ENCODE data around the gene ZFC3H1. TPM values are rescaled to one million over a fixed set of nuclear protein-coding genes. Genes with fewer than 3 reads are reported as not detected.

ZFC3H1 gene
- total RNA-seq, 1 experiment from 2014 or later: 24.4 TPM

- no peak overlapping the region for H4K8ac ChIP-seq (replicated peaks; ENCODE audit: insufficient read length, low read depth, low read length)
- H3K56ac ChIP-seq (ENCODE audit: insufficient read length, low read depth, low read length): no peak overlapping the region
- H2BK12ac ChIP-seq (ENCODE audit: insufficient read length, low read depth, low read length): no peak overlapping the region
- Mint-ChIP-seq H3K27ac (no peak overlapping the region), H3K9me3 (no peaks in the 10 kb centered on the region), H3K36me3 (ENCODE audit: insufficient read depth in 1 of 3, low read depth in 3 of 3) (no peaks in the 10 kb centered on the region), H3K27me3 (ENCODE audit: low read depth) (no peaks in the 10 kb centered on the region), H3K4me3 (no peak overlapping the region), H3K4me1 (peaks cover 6 to 9% of the 10 kb centered on the region in 2 experiments)
- no peaks in the 10 kb centered on the region for H3K23me2 ChIP-seq (ENCODE audit: insufficient read length, low read depth, low read length, poor library complexity, severe bottlenecking)
- no peak overlapping the region for H3T11ph ChIP-seq (ENCODE audit: low read length)
- H3K23ac ChIP-seq (ENCODE audit: insufficient read length, low read depth, low read length): no peak overlapping the region
- H3K18ac ChIP-seq (ENCODE audit: insufficient read length, low read depth, low read length): no peak overlapping the region
- H3K79me1 ChIP-seq (ENCODE audit: insufficient read depth, low read depth, low read length, poor library complexity, severe bottlenecking): no peaks in the 10 kb centered on the region
- no peak overlapping the region for H3K4me2 ChIP-seq (ENCODE audit: insufficient read depth, insufficient read length, low read length)
- no peak overlapping the region for H4K91ac ChIP-seq (ENCODE audit: insufficient read length, low read depth, low read length)
- H2BK120ac ChIP-seq (ENCODE audit: low read depth, low read length, poor library complexity, severe bottlenecking): no peak overlapping the region
- no peak for TF ChIP-seq CTCF (conservative IDR thresholded peaks at IDR 0.05)
- no peak overlapping the region for H2AFZ ChIP-seq (ENCODE audit: low read length)
- WGBS (ENCODE audit: extremely low coverage, insufficient read length, low lambda C conversion rate): no CpG with 5 or more reads among the region's 5 CpGs
- no peak overlapping the region for H2AK5ac ChIP-seq (ENCODE audit: insufficient read length, low read length)
- H3K27ac ChIP-seq (ENCODE audit: insufficient read length, low read depth, low read length): no peak overlapping the region
- H3K4ac ChIP-seq (ENCODE audit: low read depth, low read length): no peak overlapping the region
- H2BK5ac ChIP-seq (ENCODE audit: insufficient read length, low read length): no peak overlapping the region
- no peak overlapping the region for H2BK15ac ChIP-seq (ENCODE audit: low read depth, low read length)
- no peak overlapping the region for H3K14ac ChIP-seq (ENCODE audit: insufficient read depth, low read length)
- H3K79me2 ChIP-seq (ENCODE audit: insufficient read depth, low read length): no peaks in the 10 kb centered on the region
- H3K9me3 ChIP-seq (ENCODE audit: control insufficient read depth, low read depth, low read length): no peaks in the 10 kb centered on the region
- H4K20me1 ChIP-seq (ENCODE audit: control insufficient read depth, insufficient read depth, insufficient read length): no peaks in the 10 kb centered on the region
- H4K5ac ChIP-seq (ENCODE audit: insufficient read length, low read depth, low read length): no peak overlapping the region
- no peak overlapping the region for H3K9ac ChIP-seq (ENCODE audit: extremely low read depth, insufficient read length, low read length)
- no peaks in the 10 kb centered on the region for H3K27me3 ChIP-seq (ENCODE audit: insufficient read depth, low read length)
- no peaks in the 10 kb centered on the region for H3K4me1 ChIP-seq (ENCODE audit: insufficient read depth, low read length)
- no peak overlapping the region for H2BK20ac ChIP-seq (ENCODE audit: low read depth, low read length, poor library complexity, severe bottlenecking)
- DNase-seq: no peak
Observed at GRCh38 chr12:71683633-71684032, 20.0 kb upstream of the ZFC3H1 start.
